Colonic mucosa (tissue), 4 donors: Measurements from ENCODE around the gene HMGA1. TPM values are rescaled to one million over a fixed set of nuclear protein-coding genes. Genes with fewer than 3 reads are reported as not detected.
A peak's percentile ranks its signal among the peaks of the same experiment; 100 is the strongest.

Experiments
- DNase-seq: peaks from one replicate; pipeline ENCODE4 v3.0.0-alpha.2; 2020
- H3K27ac ChIP-seq: fragments of 200-600 bp; one replicate; pipeline ENCODE4 v1.8.0; 2021
- H3K27me3 ChIP-seq: fragments of 200-600 bp; one replicate; pipeline ENCODE4 v1.8.0; 2021
- H3K36me3 ChIP-seq: fragments of 200-600 bp; one replicate; pipeline ENCODE4 v1.8.0; 2021
- H3K4me1 ChIP-seq: fragments of 200-600 bp; one replicate; pipeline ENCODE4 v1.8.0; 2021; ENCODE audit warnings: mild to moderate bottlenecking
- H3K4me3 ChIP-seq: fragments of 200-600 bp; one replicate; pipeline ENCODE4 v1.8.0; 2021
- H3K9ac ChIP-seq, 2 donors: one replicate each; pipeline ENCODE4 v1.7.0; 2013; ENCODE audit warnings: control low read depth in 2 of 2, low read depth in 2 of 2, low read length in 2 of 2
- H3K9me3 ChIP-seq: fragments of 200-600 bp; one replicate; pipeline ENCODE4 v1.8.0; 2021
- intact Hi-C: fragments of 100-400 bp; cut with DNase I; formaldehyde crosslinking; loops from one replicate; pipeline ENCODE4 v1.14.1; 2022
- total RNA-seq, 2 donors: library from RNA; stranded (reverse); fragmentation: NEBNext Ultra II Directional in 1 of 2; extraction: Animal tissue kit (Norgen Biotek cat#: 25700) in 1 of 2; gene quantifications; one replicate each; pipeline ENCODE4 v1.2.1, GENCODE V29; 2021
- TF ChIP-seq, protein P1 (sequence below): fragments of 200-600 bp; IDR thresholded peaks from one replicate; pipeline ENCODE4 v1.8.0; 2022; ENCODE audit warnings: antibody characterized with exemption, mild to moderate bottlenecking
- donor health status: healthy.
- donor health status: DM: no; HTN: no; CAD: no.
- donor health status: DM: no; HTN: no; CAD: no.

The HMGA1 gene
- total RNA-seq, 2 donors from 2014 or later, result 184 to 536 TPM

DNA sequence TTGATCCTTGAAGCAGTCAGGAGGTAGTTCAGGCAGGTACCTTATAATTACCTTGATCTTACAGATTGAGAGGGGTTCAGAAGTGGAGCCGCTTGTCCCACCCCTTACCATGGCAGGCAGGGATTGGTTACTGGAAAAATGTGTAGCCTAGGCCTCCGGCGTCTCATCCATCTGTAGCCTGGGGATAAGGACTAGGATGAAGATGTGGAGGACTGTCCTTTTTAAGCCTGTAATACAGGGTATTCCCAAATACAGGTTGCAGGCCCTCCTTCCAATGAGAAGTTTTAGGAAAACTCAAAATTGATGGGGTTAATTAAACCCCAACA is 2.8 kb downstream of the HMGA1 start:
- H3K27me3 ChIP-seq, result no peaks in the 10 kb centered on the region
- H3K36me3 ChIP-seq, result no peaks in the 10 kb centered on the region
- H3K4me3 ChIP-seq, result no peak overlapping the region
- H3K9ac ChIP-seq, result no peak overlapping the region
- H3K4me1 ChIP-seq, result no peaks in the 10 kb centered on the region
- no peak overlapping the region for H3K27ac ChIP-seq
- intact Hi-C loops, result no loop called here
- TF ChIP-seq, protein P1, sequence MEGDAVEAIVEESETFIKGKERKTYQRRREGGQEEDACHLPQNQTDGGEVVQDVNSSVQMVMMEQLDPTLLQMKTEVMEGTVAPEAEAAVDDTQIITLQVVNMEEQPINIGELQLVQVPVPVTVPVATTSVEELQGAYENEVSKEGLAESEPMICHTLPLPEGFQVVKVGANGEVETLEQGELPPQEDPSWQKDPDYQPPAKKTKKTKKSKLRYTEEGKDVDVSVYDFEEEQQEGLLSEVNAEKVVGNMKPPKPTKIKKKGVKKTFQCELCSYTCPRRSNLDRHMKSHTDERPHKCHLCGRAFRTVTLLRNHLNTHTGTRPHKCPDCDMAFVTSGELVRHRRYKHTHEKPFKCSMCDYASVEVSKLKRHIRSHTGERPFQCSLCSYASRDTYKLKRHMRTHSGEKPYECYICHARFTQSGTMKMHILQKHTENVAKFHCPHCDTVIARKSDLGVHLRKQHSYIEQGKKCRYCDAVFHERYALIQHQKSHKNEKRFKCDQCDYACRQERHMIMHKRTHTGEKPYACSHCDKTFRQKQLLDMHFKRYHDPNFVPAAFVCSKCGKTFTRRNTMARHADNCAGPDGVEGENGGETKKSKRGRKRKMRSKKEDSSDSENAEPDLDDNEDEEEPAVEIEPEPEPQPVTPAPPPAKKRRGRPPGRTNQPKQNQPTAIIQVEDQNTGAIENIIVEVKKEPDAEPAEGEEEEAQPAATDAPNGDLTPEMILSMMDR, result no peak
- H3K9me3 ChIP-seq, result no peaks in the 10 kb centered on the region
- DNase-seq, result no peak

DNA sequence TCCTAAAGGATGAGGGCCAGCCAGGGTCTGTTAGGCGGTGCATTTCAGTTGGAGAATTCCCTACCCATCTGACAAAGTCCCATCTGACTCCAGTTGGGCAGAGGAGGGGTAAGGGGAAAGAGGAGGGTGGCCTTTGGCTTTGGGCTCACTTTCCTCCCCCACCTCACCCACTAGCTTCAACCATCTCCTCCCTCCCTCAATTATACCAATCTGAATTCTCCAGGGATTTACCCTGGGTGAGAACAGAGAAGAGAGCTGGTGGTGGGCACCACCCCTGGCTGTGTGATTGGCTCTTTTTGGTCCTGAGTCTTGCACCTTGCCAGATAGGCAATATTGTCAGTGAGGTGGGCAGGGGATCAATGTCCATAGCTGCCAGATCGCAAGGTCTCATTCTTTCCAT is 3.2 kb downstream of the HMGA1 start:
- Histone ChIP-seq H3K27me3 (no peaks in the 10 kb centered on the region), H3K4me1 (no peaks in the 10 kb centered on the region), H3K9ac (no peak overlapping the region), H3K9me3 (no peaks in the 10 kb centered on the region), H3K36me3 (no peaks in the 10 kb centered on the region), H3K27ac (no peak overlapping the region), H3K4me3 (no peak overlapping the region)
- DNase-seq, result no peak
- intact Hi-C loops, result no loop called here
- TF ChIP-seq, protein P1, result no peak

DNA sequence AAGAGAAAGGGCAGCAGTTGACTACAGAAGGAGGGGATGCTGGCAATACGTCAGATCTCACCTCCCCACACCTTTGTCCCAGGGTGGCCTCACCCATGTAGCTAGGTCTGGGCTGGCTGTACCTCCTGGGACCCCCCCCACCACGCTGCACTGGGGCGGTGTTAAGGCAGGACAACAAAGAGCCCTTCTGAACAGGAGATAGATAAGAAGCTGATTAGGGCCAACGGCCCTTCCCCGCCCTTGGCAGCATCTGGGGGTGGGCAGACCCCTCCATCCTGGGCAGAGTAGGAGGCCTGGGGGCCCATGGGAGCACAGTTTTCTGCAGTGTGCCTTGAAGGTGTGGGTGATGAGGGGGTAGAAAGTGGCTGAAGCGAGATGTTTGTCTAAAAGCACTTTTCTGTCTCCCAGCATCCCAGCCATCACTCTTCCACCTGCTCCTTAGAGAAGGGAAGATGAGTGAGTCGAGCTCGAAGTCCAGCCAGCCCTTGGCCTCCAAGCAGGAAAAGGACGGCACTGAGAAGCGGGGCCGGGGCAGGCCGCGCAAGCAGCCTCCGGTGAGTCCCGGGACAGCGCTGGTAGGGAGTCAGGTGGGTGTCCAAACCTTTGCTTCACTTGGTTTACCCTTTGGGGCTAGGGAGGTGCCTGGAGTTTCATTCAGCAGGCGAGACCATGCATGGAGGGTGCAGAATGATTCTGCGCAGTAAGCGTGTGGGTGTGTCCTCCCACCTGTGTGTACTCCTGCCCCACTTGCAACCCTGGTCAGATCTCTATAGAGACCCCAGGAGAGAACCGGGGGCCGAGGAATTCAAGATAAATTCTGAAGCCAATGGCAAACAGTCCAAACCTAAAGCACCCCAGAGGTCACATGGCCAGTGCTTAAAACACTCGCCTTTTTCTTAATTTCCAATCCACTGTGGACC is 3.9 kb downstream of the HMGA1 start:
- no peaks in the 10 kb centered on the region for H3K27me3 ChIP-seq
- no peak overlapping the region for H3K9ac ChIP-seq
- TF ChIP-seq, protein P1, result no peak
- no peaks in the 10 kb centered on the region for H3K36me3 ChIP-seq
- peak; percentile 22 for DNase-seq
- H3K9me3 ChIP-seq, result no peaks in the 10 kb centered on the region
- no peak overlapping the region for H3K27ac ChIP-seq
- no peaks in the 10 kb centered on the region for H3K4me1 ChIP-seq
- intact Hi-C loops, result no loop called here
- H3K4me3 ChIP-seq, result no peak overlapping the region

DNA sequence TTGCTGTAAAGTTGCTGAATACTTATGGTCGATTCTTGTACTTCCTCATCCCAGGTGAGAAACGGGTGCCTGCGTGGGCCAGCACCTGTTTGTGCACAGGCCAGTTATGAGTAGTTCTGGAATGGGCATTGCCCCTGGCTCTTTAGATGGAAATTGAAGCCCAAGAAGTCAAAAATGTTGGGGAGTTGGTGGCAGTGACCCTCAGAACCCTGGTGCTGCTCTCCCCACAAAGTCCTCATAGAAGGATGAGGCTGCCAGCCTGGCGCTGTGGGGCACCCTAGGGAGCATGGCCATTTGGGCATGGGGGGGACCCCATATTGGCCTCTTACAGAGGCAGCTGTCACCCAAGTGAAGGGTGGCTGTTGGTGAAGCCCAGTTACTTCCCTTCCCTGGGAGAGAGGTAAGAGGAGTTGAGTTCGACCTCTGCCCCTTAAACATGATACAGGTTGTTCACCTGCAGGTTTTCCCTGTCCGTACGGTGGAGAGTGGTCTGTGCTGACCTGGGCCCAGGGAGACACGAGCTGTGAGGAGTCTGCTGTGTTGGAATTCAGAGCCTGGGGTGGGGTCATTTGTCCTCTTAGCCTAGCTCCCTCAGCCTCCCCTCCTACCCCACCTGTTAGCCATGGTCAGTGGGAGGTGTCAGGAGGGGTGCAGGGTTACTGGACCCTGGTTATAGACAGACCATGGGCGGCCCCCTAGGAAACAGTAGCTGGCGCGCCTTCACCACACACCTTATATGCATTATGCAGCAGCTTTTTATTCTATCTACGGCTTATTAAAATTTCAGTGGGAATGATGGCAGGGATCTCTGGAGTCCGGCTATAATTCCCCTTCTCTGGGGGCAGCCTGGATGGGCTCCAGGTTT is 4.9 kb downstream of the HMGA1 start:
- Histone ChIP-seq H3K9ac (no peak overlapping the region), H3K4me3 (no peak overlapping the region), H3K27ac (no peak overlapping the region), H3K36me3 (no peaks in the 10 kb centered on the region), H3K4me1 (no peaks in the 10 kb centered on the region), H3K27me3 (no peaks in the 10 kb centered on the region), H3K9me3 (no peaks in the 10 kb centered on the region)
- DNase-seq, result no peak
- TF ChIP-seq, protein P1, result no peak
- intact Hi-C loops, result no loop called here

DNA sequence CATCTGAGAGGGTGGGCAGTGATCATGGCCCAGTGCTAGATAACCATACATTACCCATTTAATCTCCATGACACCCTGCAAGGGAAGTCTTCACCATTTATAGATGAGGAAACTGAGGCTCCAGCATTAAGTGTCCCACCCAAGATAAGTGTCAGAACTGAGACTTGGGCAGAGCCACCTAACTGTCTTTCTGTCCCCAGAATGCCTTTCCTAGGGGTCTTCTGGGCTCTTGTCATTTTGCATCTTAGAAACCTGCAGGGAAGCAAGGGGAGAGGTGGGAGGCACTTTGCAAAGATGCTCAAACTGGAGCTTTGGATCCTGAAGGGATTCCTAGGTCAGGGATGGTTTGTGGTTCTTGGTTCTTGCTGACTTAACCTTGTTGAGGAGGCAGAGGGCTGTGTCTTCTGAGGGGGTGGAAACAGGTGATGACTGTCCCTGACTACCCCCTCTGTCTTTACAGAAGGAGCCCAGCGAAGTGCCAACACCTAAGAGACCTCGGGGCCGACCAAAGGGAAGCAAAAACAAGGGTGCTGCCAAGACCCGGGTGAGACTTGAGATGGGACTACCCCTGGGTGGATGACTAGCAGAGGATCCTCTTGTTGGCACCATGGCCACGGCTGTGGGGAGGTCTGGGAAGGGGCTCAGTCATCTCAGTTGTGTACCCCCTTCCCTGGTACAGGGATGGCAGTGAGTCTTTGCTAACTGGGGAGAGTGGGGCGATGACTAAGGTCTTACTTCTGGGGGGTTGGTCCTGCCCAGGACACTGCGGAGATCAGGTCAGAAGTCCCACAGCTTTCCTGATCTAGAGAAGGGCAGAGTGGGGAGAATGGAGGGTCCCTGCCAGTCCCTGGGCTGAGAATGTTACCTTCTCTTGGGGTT is 5.8 kb downstream of the HMGA1 start:
- intact Hi-C loops, result no loop called here
- no peaks in the 10 kb centered on the region for H3K4me1 ChIP-seq
- DNase-seq, result no peak
- no peaks in the 10 kb centered on the region for H3K36me3 ChIP-seq
- H3K4me3 ChIP-seq, result no peak overlapping the region
- no peak overlapping the region for H3K9ac ChIP-seq
- TF ChIP-seq, protein P1, result no peak
- H3K27ac ChIP-seq, result no peak overlapping the region
- H3K27me3 ChIP-seq, result no peaks in the 10 kb centered on the region
- H3K9me3 ChIP-seq, result no peaks in the 10 kb centered on the region
